K562 (cell line): ENCODE results near the gene KHSRP. TPM values are rescaled to one million over a fixed set of nuclear protein-coding genes. Genes with fewer than 3 reads are reported as not detected.

ENCODE experiments used
- ATF1 ChIP-seq, 2 experiments: fragments of 450-650 bp in 1 of 2; IDR thresholded peaks; 2 replicates each; pipeline ENCODE4 v1.6.1; 2016; ENCODE audit warnings: missing compliant biosample characterization in 1 of 2, missing genetic modification characterization in 1 of 2
- DMBX1 ChIP-seq: fragments of 250-450 bp; sonication (Bioruptor Pico); IDR thresholded peaks from 2 replicates; pipeline ENCODE4 v1.8.0; 2022; ENCODE audit warnings: inconsistent platforms, mild to moderate bottlenecking, moderate library complexity, borderline replicate concordance
- HDAC8 ChIP-seq: fragments of 450-650 bp; IDR thresholded peaks from 2 replicates; pipeline ENCODE4 v1.6.1; 2016; ENCODE audit warnings: mild to moderate bottlenecking, missing genetic modification characterization, moderate library complexity, missing compliant biosample characterization
- POLR2B ChIP-seq: fragments of 450-650 bp; IDR thresholded peaks from 2 replicates; pipeline ENCODE4 v1.6.1; 2018; ENCODE audit warnings: low read depth; ENCODE audit not compliant: partially characterized antibody
- SUPT5H ChIP-seq: fragments of 450-650 bp; IDR thresholded peaks from 2 replicates; pipeline ENCODE4 v1.6.1; 2016
- ZNF175 ChIP-seq: fragments of 200-800 bp; sonication (Bioruptor generic); IDR thresholded peaks from 2 replicates; pipeline ENCODE4 v1.6.1; 2016; ENCODE audit warnings: low read depth, mild to moderate bottlenecking, missing genetic modification characterization, missing compliant biosample characterization
- polyA plus RNA-seq, 8 experiments: library from polyadenylated mRNA; depleted of rRNA in 4 of 8; stranded (reverse) in 5 of 8; unstranded in 3 of 8; fragments of >200 nt; fragmentation: Nextera tagmentation in 2 of 8; fragmentation: Illumina TruSeq in 1 of 8; extraction: Ambion mirVana in 2 of 8; extraction: Trizol in 1 of 8; gene quantifications; 2 replicates each; pipeline versions ENCODE4 v1.2.1 to v1.2.3, GENCODE V29; 2011 to 2014; ENCODE audit warnings: inconsistent platforms in 1 of 8, missing spikeins in 1 of 8
- total RNA-seq, 7 experiments: library from RNA; depleted of rRNA in 6 of 7; stranded (reverse); fragments of >200 nt in 6 of 7; fragmentation: Illumina TruSeq in 2 of 7; extraction: Trizol in 2 of 7; gene quantifications; 2 replicates each; pipeline versions ENCODE4 v1.2.1 to v1.2.3, GENCODE V29; 2011 to 2021; ENCODE audit warnings: low replicate concordance in 1 of 7
- TF ChIP-seq, protein P1 (sequence below), 3 experiments: fragments of 200-800 bp in 1 of 3; fragments of 250-450 bp in 1 of 3; fragments of 450-650 bp in 1 of 3; sonication (Bioruptor Pico) in 1 of 3; sonication (Bioruptor generic) in 1 of 3; formaldehyde crosslinking in 1 of 3; IDR thresholded peaks; 2 replicates each; pipeline versions ENCODE4 v1.6.1 to v1.8.0; 2016 to 2022; ENCODE audit warnings: mild to moderate bottlenecking in 2 of 3, missing genetic modification characterization in 2 of 3, missing compliant biosample characterization in 1 of 3, moderate library complexity in 1 of 3
- TF ChIP-seq, protein P2 (sequence below), 2 experiments: fragments of 450-650 bp; IDR thresholded peaks; 2 replicates each; pipeline ENCODE4 v1.6.1; 2018; ENCODE audit warnings: mild to moderate bottlenecking in 2 of 2, low read depth in 1 of 2; ENCODE audit not compliant: partially characterized antibody in 2 of 2

The KHSRP gene
- total and polyA plus RNA-seq, 9 of the 15 experiments (the other 6 are each of a cell fraction or from before 2014, with no cell fraction given) = 4.2 to 564 (median 139) TPM

DNA sequence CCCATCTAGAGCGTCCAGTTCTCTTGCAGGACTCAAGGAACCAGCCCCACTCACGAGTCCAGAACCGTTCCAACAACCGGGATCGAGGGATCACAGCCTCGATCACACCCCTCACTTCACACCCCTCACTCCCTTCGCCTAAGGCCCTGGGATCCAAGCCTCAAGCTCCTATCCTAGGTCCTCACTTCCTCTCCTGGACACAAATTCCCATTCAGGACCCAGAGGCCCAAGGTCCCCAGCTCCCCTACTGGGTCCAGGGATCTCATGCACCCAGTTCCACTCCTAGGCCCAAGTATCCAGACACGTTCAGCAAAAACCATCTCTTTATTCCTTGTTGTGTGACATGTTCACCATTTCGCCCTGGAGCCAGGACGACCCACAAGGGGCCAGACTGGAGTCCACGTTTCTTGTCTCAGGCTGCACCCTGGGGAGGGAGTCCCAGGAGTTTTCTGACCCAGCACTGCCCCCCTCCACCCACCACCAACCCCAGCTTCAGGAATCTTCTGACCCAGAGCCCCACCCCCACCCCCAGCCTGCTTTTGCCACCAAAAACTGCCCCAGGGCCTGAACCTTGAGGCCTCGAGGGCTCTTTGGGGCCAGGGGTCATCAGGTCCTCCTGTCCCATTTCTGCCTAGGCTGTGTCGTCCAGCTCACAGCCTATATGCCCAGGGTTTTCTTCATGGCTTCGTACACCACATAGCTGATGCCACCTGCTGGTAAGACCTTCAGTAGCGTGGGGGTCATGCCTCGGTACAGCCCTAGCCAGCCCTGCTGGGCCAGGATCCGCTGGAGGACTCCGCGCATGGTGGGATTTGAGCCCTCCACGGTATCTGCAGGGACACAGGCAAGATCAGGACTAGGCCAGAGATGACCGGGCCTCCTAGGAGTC, 1.4 kb upstream of the KHSRP start (continued):
- TF ChIP-seq, protein P1, sequence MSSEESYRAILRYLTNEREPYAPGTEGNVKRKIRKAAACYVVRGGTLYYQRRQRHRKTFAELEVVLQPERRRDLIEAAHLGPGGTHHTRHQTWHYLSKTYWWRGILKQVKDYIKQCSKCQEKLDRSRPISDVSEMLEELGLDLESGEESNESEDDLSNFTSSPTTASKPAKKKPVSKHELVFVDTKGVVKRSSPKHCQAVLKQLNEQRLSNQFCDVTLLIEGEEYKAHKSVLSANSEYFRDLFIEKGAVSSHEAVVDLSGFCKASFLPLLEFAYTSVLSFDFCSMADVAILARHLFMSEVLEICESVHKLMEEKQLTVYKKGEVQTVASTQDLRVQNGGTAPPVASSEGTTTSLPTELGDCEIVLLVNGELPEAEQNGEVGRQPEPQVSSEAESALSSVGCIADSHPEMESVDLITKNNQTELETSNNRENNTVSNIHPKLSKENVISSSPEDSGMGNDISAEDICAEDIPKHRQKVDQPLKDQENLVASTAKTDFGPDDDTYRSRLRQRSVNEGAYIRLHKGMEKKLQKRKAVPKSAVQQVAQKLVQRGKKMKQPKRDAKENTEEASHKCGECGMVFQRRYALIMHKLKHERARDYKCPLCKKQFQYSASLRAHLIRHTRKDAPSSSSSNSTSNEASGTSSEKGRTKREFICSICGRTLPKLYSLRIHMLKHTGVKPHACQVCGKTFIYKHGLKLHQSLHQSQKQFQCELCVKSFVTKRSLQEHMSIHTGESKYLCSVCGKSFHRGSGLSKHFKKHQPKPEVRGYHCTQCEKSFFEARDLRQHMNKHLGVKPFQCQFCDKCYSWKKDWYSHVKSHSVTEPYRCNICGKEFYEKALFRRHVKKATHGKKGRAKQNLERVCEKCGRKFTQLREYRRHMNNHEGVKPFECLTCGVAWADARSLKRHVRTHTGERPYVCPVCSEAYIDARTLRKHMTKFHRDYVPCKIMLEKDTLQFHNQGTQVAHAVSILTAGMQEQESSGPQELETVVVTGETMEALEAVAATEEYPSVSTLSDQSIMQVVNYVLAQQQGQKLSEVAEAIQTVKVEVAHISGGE (CRISPR knock-in tag; IDR thresholded peaks at IDR 0.05) = peak in 1 of 3 experiments; percentile 59; a peak in 1 of 6 replicates
- TF ChIP-seq POLR2B (peak; percentile 35), DMBX1 (CRISPR knock-in tag) (peak; percentile 8; the same call in 1 of the 2 replicates), ZNF175 (CRISPR knock-in tag) (peak; percentile 35; the same call in 1 of the 2 replicates), HDAC8 (tag) (0 out of 2 replicates have a peak, but pooled peaks have one; percentile 1), ATF1 (CRISPR knock-in tag; IDR thresholded peaks at IDR 0.05) (no peak), ATF1 (tag; IDR thresholded peaks at IDR 0.05) (no peak), SUPT5H (peak; percentile 35; the same call in 1 of the 2 replicates)
- TF ChIP-seq, protein P2, sequence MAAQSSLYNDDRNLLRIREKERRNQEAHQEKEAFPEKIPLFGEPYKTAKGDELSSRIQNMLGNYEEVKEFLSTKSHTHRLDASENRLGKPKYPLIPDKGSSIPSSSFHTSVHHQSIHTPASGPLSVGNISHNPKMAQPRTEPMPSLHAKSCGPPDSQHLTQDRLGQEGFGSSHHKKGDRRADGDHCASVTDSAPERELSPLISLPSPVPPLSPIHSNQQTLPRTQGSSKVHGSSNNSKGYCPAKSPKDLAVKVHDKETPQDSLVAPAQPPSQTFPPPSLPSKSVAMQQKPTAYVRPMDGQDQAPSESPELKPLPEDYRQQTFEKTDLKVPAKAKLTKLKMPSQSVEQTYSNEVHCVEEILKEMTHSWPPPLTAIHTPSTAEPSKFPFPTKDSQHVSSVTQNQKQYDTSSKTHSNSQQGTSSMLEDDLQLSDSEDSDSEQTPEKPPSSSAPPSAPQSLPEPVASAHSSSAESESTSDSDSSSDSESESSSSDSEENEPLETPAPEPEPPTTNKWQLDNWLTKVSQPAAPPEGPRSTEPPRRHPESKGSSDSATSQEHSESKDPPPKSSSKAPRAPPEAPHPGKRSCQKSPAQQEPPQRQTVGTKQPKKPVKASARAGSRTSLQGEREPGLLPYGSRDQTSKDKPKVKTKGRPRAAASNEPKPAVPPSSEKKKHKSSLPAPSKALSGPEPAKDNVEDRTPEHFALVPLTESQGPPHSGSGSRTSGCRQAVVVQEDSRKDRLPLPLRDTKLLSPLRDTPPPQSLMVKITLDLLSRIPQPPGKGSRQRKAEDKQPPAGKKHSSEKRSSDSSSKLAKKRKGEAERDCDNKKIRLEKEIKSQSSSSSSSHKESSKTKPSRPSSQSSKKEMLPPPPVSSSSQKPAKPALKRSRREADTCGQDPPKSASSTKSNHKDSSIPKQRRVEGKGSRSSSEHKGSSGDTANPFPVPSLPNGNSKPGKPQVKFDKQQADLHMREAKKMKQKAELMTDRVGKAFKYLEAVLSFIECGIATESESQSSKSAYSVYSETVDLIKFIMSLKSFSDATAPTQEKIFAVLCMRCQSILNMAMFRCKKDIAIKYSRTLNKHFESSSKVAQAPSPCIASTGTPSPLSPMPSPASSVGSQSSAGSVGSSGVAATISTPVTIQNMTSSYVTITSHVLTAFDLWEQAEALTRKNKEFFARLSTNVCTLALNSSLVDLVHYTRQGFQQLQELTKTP (IDR thresholded peaks at IDR 0.05; ENCODE audit: low read depth in 1 of 2, partially characterized antibody in 2 of 2) = peak in 1 of 2 experiments; percentile 33
